GM12873 (cell line): ENCODE data around the gene FNBP1L.

Experiments
- TF ChIP-seq, protein P1 (sequence below): IDR thresholded peaks from 2 replicates; pipeline ENCODE4 v1.5.1; 2012; ENCODE audit warnings: low read depth, mild to moderate bottlenecking, moderate library complexity, low read length, control low read depth; ENCODE audit not compliant: insufficient read depth; ENCODE audit errors: missing control alignments

The FNBP1L gene

DNA sequence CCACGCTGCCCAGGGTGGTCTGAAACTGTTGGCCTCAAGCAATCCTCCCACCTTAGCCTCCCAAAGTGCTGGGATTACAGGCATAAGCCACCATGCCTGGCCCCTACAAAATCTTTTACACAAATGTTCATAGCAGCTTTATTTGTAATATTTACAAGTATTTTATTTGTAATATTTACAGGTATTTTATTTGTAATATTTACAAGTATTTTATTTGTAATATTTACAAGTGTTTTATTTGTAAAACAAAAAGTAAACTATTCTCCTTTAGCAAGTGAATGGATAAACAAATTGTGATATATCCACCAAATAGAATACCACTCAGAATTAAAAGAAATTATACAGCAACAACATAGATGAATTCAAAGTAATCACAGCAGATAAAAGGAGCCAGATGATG is 11.4 kb upstream of the FNBP1L start:
- TF ChIP-seq, protein P1, sequence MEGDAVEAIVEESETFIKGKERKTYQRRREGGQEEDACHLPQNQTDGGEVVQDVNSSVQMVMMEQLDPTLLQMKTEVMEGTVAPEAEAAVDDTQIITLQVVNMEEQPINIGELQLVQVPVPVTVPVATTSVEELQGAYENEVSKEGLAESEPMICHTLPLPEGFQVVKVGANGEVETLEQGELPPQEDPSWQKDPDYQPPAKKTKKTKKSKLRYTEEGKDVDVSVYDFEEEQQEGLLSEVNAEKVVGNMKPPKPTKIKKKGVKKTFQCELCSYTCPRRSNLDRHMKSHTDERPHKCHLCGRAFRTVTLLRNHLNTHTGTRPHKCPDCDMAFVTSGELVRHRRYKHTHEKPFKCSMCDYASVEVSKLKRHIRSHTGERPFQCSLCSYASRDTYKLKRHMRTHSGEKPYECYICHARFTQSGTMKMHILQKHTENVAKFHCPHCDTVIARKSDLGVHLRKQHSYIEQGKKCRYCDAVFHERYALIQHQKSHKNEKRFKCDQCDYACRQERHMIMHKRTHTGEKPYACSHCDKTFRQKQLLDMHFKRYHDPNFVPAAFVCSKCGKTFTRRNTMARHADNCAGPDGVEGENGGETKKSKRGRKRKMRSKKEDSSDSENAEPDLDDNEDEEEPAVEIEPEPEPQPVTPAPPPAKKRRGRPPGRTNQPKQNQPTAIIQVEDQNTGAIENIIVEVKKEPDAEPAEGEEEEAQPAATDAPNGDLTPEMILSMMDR = no peak

DNA sequence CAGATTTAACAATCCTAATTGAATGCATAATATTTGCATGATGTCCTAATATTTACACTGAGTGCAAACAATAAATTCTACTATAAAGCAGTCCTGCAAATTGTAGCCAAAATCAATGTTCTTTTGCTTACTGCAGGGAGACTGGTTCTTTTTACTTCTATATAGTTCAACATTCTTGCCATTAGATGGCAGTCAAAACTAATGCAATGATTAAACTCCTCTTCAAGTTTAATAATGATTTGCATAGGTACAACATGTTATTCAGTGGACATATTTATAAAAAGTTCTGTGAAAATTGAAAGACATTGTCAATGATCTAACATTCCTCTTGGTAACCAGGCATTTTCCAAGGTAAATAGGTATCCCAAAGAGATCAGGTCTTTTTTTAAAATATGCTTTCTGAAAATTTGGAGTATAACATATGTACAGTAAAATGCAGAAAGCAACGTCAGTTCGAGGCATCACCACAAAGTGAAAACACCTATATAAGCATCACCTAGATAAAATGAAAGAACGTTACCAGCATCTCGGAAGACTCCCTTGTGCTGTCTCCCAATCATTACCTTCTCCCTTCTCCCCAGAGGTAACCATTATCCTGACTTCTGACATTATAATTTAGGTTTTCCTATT is 9.8 kb upstream of the FNBP1L start:
- TF ChIP-seq, protein P1 = peak; percentile 42

DNA sequence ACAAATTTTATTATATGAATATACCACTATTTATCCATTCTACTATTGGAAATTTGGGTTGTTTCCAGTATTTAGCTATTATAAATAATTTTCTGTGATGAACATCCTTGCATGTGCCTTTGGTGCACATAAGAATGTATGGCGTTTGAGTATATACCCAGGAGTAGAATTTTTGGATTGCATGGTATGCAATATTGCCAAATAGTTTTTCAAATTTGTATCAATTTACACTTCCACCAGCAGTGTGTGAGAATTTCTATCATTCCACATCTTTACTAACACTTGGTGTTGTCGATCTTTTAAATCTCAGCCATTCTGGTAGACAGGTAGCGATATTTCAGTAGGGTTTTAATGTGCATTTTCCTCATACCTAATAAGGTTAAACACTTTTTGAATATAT is 9.2 kb upstream of the FNBP1L start:
- TF ChIP-seq, protein P1 = no peak

DNA sequence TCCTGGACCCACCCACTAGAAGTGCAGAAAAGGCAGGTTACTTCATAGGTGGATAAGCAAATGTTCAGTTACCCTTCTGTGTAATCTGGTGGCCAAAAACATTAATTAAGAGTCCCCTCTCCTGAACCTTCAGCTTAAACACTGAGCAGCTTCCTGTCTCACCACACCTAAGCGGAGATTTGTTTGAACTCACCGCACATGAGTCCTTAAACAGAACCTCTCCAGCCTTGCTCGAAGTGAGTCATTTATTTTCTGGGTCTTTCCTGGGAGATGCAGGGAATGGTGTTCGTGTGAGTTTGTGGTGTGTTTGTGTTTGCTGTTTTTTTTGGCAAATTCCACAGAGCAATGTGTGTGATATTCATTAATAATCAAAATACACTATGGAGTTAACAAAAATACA is 7.6 kb upstream of the FNBP1L start:
- TF ChIP-seq, protein P1 = no peak

DNA sequence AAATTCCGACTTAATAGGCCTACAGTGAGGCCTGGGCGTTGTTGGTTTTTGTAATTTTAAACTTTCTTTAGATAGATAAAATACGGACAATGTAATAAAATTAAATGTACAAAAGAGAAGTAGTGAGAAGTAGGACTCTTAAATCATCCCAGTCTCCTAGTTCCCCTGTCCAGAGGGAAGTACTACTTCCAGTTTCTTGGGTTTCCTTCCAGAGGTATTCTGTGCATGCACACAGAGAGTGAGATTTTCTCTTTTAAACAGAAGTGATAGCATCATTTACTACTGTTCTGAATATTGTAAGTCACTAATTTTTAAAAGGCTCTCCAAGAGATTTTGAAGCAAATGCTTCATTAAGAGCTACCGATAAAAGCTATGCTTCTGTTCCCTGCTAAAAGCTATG is 7.2 kb upstream of the FNBP1L start:
- TF ChIP-seq, protein P1 = no peak

DNA sequence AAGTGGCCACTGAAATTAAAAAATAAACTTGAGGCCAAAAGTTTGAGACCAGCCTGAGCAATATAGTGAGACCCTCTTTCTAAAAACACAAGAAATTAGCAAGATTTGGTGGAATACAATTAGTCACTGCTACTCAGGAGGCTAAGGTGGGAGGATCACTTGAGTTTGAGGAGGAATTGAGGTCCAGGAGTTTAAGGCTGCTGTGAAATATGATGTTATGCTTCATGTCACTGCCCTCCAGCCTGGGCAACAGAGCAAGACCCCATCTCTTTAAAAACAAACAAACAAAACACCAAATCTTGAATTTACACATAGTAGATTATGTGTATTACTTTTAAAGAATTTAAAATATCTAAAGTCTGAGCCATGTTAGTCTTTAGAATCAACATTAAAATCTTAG is 6.3 kb upstream of the FNBP1L start:
- TF ChIP-seq, protein P1 = no peak

DNA sequence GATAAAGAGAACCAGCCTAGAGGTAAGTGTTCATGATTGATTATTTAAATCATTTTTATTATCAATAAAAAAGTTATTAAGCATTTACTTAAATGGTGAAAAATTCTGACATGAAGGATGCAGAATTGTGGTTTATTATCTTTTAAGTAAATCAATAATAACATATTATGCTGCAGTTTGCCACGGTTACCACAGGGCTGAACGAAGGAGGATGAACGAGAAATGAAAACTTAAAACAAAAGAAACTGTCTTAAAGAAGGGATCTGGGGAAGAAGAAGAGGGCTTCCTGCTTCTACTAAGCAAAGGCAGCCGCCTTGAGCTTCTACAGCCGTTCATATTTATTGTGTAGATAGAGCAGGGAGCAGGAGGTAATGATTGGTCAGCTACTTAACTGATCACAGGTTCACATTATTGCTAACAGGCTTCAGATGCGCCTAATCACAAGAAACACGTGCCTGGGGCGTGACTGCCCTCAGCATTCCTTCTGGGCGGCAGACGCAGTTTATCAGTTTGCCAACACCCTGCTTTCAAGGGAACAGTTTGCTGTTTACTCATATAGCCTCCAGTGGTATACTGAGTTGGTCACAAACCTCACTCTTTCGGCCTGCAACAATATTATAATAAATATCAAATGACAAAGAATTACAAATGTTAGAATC is 5.8 kb upstream of the FNBP1L start:
- TF ChIP-seq, protein P1 = no peak
